Measurements from ENCODE around the gene ZNF470. TPM values are rescaled to one million over a fixed set of nuclear protein-coding genes. Genes with fewer than 3 reads are reported as not detected.

The ZNF470 gene
- total and polyA plus RNA-seq, 9 of the 15 experiments (the other 6 are each of a cell fraction or from before 2014, with no cell fraction given): 0.03 TPM; not detected in 8

GRCh38 chr19:56572589-56572988 is 5.3 kb downstream of the ZNF470 start:
- WGBS (ENCODE audit: insufficient coverage, low coverage, missing lambda C conversion rate): 0% methylated on average over 2 of the region's 2 CpGs
- ChIA-PET POLR2A (no interaction called here), CTCF (ENCODE audit: low intra/inter-chr PET ratio) (no interaction called here)
- no peaks in the 10 kb centered on the region for H3K36me3 ChIP-seq (ENCODE audit: control insufficient read depth, insufficient read depth, low read length)
- intact Hi-C loops (cut with micrococcal nuclease) (no loop called here), in situ Hi-C loops (cut with MboI) (no loop called here)
- H3K4me1 ChIP-seq (replicated peaks in 1 of 2; ENCODE audit: control insufficient read depth in 2 of 2, insufficient read depth in 2 of 2, low read length in 2 of 2): peaks cover 0 to 1% of the 10 kb centered on the region in 2 experiments; a peak in 1 of 5 replicates
- no peak for DNase-seq (ENCODE audit: extremely low read depth in 1 of 4, low spot score in 3 of 4)
- no peak overlapping the region for H3K27ac ChIP-seq (ENCODE audit: extremely low read depth, low read depth, low read length)
- H4K20me1 ChIP-seq (replicated peaks; ENCODE audit: control insufficient read depth, insufficient read depth, low read length): no peaks in the 10 kb centered on the region
- no peak for TF ChIP-seq PPARD (CRISPR knock-in tag; IDR thresholded peaks at IDR 0.05)
- H3K27me3 ChIP-seq (ENCODE audit: control insufficient read depth in 2 of 2, insufficient read depth in 2 of 2, low read length in 2 of 2): no peaks in the 10 kb centered on the region
- H3K9ac ChIP-seq (ENCODE audit: insufficient read depth in 1 of 2, low read depth in 2 of 2, low read length in 2 of 2): no peak overlapping the region
- H2AFZ ChIP-seq (ENCODE audit: low read depth, low read length): no peak overlapping the region
- no peak overlapping the region for H3K4me3 ChIP-seq
- no peak for FAIRE-seq
- no peaks in the 10 kb centered on the region for H3K79me2 ChIP-seq (ENCODE audit: control insufficient read depth, insufficient read depth, low read length)
- no peak for ATAC-seq
- BruUV-seq (replicated peaks): no TSS peak
- H3K4me2 ChIP-seq (ENCODE audit: insufficient read depth, low read length): no peak overlapping the region
- no peaks in the 10 kb centered on the region for H3K9me1 ChIP-seq (ENCODE audit: control insufficient read depth, insufficient read depth, low read length)
- no peaks in the 10 kb centered on the region for H3K9me3 ChIP-seq (replicated peaks; ENCODE audit: control insufficient read depth, insufficient read depth, low read depth, low read length)

- Histone ChIP-seq H3K4me3 (no peak overlapping the region), H4K20me1 (replicated peaks; ENCODE audit: control insufficient read depth, insufficient read depth, low read length) (no peaks in the 10 kb centered on the region), H3K36me3 (ENCODE audit: control insufficient read depth, insufficient read depth, low read length) (no peaks in the 10 kb centered on the region), H3K9me1 (ENCODE audit: control insufficient read depth, insufficient read depth, low read length) (no peaks in the 10 kb centered on the region), H3K27ac (ENCODE audit: extremely low read depth, low read depth, low read length) (no peak overlapping the region), H3K4me2 (ENCODE audit: insufficient read depth, low read length) (no peak overlapping the region), H3K9me3 (replicated peaks; ENCODE audit: control insufficient read depth, insufficient read depth, low read depth, low read length) (no peaks in the 10 kb centered on the region; the same call in 1 of the 2 replicates), H2AFZ (ENCODE audit: low read depth, low read length) (no peak overlapping the region), H3K9ac (ENCODE audit: insufficient read depth in 1 of 2, low read depth in 2 of 2, low read length in 2 of 2) (no peak overlapping the region), H3K27me3 (ENCODE audit: control insufficient read depth in 2 of 2, insufficient read depth in 2 of 2, low read length in 2 of 2) (no peaks in the 10 kb centered on the region), H3K79me2 (ENCODE audit: control insufficient read depth, insufficient read depth, low read length) (no peaks in the 10 kb centered on the region), H3K4me1 (replicated peaks in 1 of 2; ENCODE audit: control insufficient read depth in 2 of 2, insufficient read depth in 2 of 2, low read length in 2 of 2) (no peaks in the 10 kb centered on the region)
- intact Hi-C loops (cut with micrococcal nuclease): no loop called here
- no TSS peak for BruUV-seq (replicated peaks)
- in situ Hi-C loops (cut with MboI): no loop called here
- ChIA-PET CTCF (ENCODE audit: low intra/inter-chr PET ratio) (no interaction called here), POLR2A (no interaction called here)
- ATAC-seq (no peak), DNase-seq (ENCODE audit: extremely low read depth in 1 of 4, low spot score in 3 of 4) (no peak), FAIRE-seq (no peak)
- WGBS (ENCODE audit: insufficient coverage, low coverage, missing lambda C conversion rate): 0% methylated on average over 3 of the region's 3 CpGs
- TF ChIP-seq ZNF76 (CRISPR knock-in tag; IDR thresholded peaks at IDR 0.05; ENCODE audit: borderline replicate concordance) (no peak), CREM (IDR thresholded peaks at IDR 0.05; ENCODE audit: low read depth) (no peak), ZNF57 (CRISPR knock-in tag; IDR thresholded peaks at IDR 0.05) (no peak), CEBPG (CRISPR knock-in tag; IDR thresholded peaks at IDR 0.05) (no peak), CEBPG (tag; conservative IDR thresholded peaks at IDR 0.05 in 1 of 2, IDR thresholded peaks at IDR 0.05 in 1 of 2) (no peak), ZNF197 (CRISPR knock-in tag; IDR thresholded peaks at IDR 0.05; ENCODE audit: low read depth) (no peak), FOXJ2 (tag; IDR thresholded peaks at IDR 0.05) (no peak), RAD21 (CRISPR knock-in tag; conservative IDR thresholded peaks at IDR 0.05 in 1 of 2, IDR thresholded peaks at IDR 0.05 in 1 of 2) (no peak), E2F8 (IDR thresholded peaks at IDR 0.05; ENCODE audit: low read depth, partially characterized antibody) (no peak), ETV6 (IDR thresholded peaks at IDR 0.05; ENCODE audit: borderline replicate concordance in 1 of 2, low read depth in 2 of 2, low read length in 1 of 2) (no peak), ETV6 (CRISPR knock-in tag; IDR thresholded peaks at IDR 0.05; ENCODE audit: borderline replicate concordance) (no peak)
These were observed 6.6 kb downstream of the ZNF470 start for GRCh38 chr19:56573914-56574313.

Data from K562 (cell line).